Activated T-helper 1 cell treated with anti-CD3 and anti-CD28 coated beads, Interleukin-2, amount 50 U/mL, for 16 hours (primary cell): ENCODE measurements around the gene MGAT5.

Source experiments
- DNase-seq, 2 donors: peaks; one replicate each; pipeline ENCODE4 v3.0.0-alpha.2; 2020; ENCODE audit warnings: low read depth in 1 of 2, low spot score in 1 of 2

Gene MGAT5

GRCh38 chr2:134498654-134499053 is 244.8 kb downstream of the MGAT5 start:
- no peak for DNase-seq

GRCh38 chr2:134499307-134499926 is 245.5 kb downstream of the MGAT5 start:
- no peak for DNase-seq

GRCh38 chr2:134500211-134500935 is 246.5 kb downstream of the MGAT5 start:
- DNase-seq = no peak

GRCh38 chr2:134501476-134502091 is 247.7 kb downstream of the MGAT5 start:
- no peak for DNase-seq

- no peak for DNase-seq
Measured at GRCh38 chr2:134502104-134502503, 248.2 kb downstream of the MGAT5 start.
